ENCODE measurements around the gene NCAM1. TPM values are rescaled to one million over a fixed set of nuclear protein-coding genes. Genes with fewer than 3 reads are reported as not detected.
"Not testable (repeated sequence)": the region's sequence is repeated elsewhere in the genome, so short reads cannot be mapped to it uniquely, and the experiment has no call there.

The NCAM1 gene
- total RNA-seq, 1 experiment from 2014 or later, result 5.9 TPM

DNA sequence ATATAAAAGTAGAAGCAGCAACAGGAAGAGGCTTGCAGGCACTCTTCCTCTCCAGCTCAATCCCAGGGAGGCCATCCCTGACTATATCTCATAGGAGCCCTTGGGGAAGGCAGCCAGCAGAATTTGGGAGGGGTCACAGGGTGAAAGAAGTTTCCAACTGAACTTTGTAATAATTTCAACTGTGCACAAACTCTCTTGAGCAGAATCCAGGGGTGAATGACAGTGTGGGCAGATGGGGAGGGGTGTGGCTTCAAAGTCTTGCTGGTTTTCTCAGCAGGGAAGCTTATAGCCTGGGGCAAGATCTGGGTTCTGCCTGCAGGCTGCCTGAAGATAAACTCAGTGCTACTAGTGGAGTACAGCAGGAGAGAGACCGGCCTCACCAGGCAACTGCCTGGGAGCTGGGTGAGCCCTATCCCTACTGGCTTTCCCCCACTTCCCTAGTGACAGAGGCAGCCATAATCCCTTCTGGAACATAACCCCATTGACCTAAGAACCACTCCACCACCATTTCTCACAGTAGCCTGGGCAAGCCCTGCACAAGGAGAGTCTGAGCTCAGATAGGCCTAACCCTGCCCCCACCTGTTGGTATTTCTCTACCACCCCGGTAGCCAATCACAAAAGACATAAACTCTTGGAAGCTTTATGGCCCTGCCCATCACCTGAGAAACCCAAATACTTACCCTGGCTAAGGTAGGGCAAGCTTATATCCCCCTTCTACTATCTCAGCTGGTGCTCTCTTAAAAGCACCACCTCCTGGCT is 335.4 kb downstream of the NCAM1 start (continued):
- TF ChIP-seq ZNF532 (CRISPR knock-in tag; IDR thresholded peaks at IDR 0.05; ENCODE audit: borderline replicate concordance) (no peak), FOXJ3 (CRISPR knock-in tag; IDR thresholded peaks at IDR 0.05; ENCODE audit: borderline replicate concordance) (no peak), GTF2I (CRISPR knock-in tag; conservative IDR thresholded peaks at IDR 0.05) (no peak), CREM (CRISPR knock-in tag; IDR thresholded peaks at IDR 0.05) (no peak), ATF3 (CRISPR knock-in tag; conservative IDR thresholded peaks at IDR 0.05) (no peak)

- DNase-seq (ENCODE audit: low spot score); H3K9me3 Mint-ChIP-seq; H3K27ac Mint-ChIP-seq; ATAC-seq; H3K27me3 Mint-ChIP-seq (ENCODE audit: low read depth); H3K4me3 Mint-ChIP-seq; H3K36me3 Mint-ChIP-seq: not testable (repeated sequence)
- POLR2A ChIA-PET, result interaction anchor here (0.7 kb wide), 2 partner anchors 175 to 209 kb away, joined by 4 read pairs; no protein-coding TSS in a partner anchor
- CTCF ChIA-PET, result interaction anchor here (0.8 to 1.3 kb wide), 2 partner anchors 9 to 432 kb away, joined by 3 to 6 read pairs; no protein-coding TSS in a partner anchor
- H3K4me1 Mint-ChIP-seq, result peaks cover 16% of the 10 kb centered on the region
These were observed 337.3 kb downstream of the NCAM1 start for GRCh38 chr11:113298496-113298895.

DNA sequence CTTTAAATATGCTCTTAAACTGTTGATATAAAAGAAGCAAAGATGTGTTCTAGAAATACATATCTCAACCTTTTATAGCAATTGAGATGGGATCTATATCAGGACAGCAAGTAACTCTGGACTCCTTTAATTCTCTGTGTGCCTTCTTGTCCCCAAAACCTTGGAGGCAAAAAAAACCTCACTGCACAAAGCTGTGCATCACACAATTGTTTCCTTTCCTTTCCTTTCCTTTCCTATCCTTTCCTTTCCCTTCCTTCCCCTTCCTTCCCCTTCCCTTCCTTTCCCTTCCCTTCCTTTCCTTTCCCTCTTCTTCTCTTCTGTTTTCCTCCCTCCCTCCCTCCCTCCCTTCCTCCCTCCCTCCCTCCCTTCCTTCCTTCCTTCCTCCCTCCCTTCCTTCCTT is 343.7 kb downstream of the NCAM1 start:
- no peaks in the 10 kb centered on the region for H3K36me3 Mint-ChIP-seq
- no peaks in the 10 kb centered on the region for H3K27me3 Mint-ChIP-seq (ENCODE audit: low read depth)
- no peak for TF ChIP-seq NFYB (CRISPR knock-in tag; conservative IDR thresholded peaks at IDR 0.05; ENCODE audit: low read depth)
- no peak for TF ChIP-seq CREB1 (CRISPR knock-in tag; IDR thresholded peaks at IDR 0.05)
- no peak for TF ChIP-seq E2F1 (CRISPR knock-in tag; IDR thresholded peaks at IDR 0.05)
- TF ChIP-seq FOXP1 (CRISPR knock-in tag; IDR thresholded peaks at IDR 0.05; ENCODE audit: borderline replicate concordance), result no peak
- no peak for TF ChIP-seq SMAD4 (CRISPR knock-in tag; IDR thresholded peaks at IDR 0.05)
- no peak for TF ChIP-seq CBFB (CRISPR knock-in tag; IDR thresholded peaks at IDR 0.05; ENCODE audit: low read depth)
- TF ChIP-seq JAZF1 (CRISPR knock-in tag; IDR thresholded peaks at IDR 0.05), result no peak
- no peak for TF ChIP-seq KAT7 (CRISPR knock-in tag; IDR thresholded peaks at IDR 0.05; ENCODE audit: borderline replicate concordance)
- TF ChIP-seq ESRRA (CRISPR knock-in tag; IDR thresholded peaks at IDR 0.05; ENCODE audit: borderline replicate concordance), result no peak
- TF ChIP-seq, protein P1, sequence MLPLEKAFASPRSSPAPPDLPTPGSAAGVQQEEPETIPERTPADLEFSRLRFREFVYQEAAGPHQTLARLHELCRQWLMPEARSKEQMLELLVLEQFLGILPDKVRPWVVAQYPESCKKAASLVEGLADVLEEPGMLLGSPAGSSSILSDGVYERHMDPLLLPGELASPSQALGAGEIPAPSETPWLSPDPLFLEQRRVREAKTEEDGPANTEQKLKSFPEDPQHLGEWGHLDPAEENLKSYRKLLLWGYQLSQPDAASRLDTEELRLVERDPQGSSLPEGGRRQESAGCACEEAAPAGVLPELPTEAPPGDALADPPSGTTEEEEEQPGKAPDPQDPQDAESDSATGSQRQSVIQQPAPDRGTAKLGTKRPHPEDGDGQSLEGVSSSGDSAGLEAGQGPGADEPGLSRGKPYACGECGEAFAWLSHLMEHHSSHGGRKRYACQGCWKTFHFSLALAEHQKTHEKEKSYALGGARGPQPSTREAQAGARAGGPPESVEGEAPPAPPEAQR (CRISPR knock-in tag; IDR thresholded peaks at IDR 0.05), result no peak
- TF ChIP-seq ZBTB21 (CRISPR knock-in tag; IDR thresholded peaks at IDR 0.05; ENCODE audit: borderline replicate concordance), result no peak
- TF ChIP-seq TEAD4 (CRISPR knock-in tag; IDR thresholded peaks at IDR 0.05), result no peak
- TF ChIP-seq ELF4 (CRISPR knock-in tag; IDR thresholded peaks at IDR 0.05; ENCODE audit: low read depth), result no peak

More for the DNA sequence above, 343.7 kb downstream of the NCAM1 start:
- Mint-ChIP-seq H3K4me3 (no peak overlapping the region), H3K4me1 (peaks cover 5% of the 10 kb centered on the region), H3K9me3 (no peaks in the 10 kb centered on the region), H3K27ac (no peak overlapping the region)
- no peak for DNase-seq (ENCODE audit: low spot score)
- ChIA-PET CTCF (interaction anchor here (0.8 to 2.0 kb wide), 6 partner anchors 15 to 427 kb away, joined by 3 to 8 read pairs (median 4); partner anchors contain the start of gene ANKK1), POLR2A (interaction anchor here (0.6 kb wide), 1 partner anchor 394 kb away, joined by 3 read pairs; no protein-coding TSS in a partner anchor)
- no peak for ATAC-seq
